GM12891 (cell line): Measurements from ENCODE around the gene TTLL5.

Source experiments
- POLR2A ChIP-seq: IDR thresholded peaks from 2 replicates; pipeline ENCODE4 v1.6.1; 2011; ENCODE audit warnings: low read depth, low read length, control low read depth
- POLR2AphosphoS5 ChIP-seq: IDR thresholded peaks from 2 replicates; pipeline ENCODE4 v1.6.1; 2011; ENCODE audit warnings: low read depth, low read length, control low read depth
- TAF1 ChIP-seq: IDR thresholded peaks from 2 replicates; pipeline ENCODE4 v1.6.1; 2011; ENCODE audit warnings: low read depth, low read length, control low read depth

DNA sequence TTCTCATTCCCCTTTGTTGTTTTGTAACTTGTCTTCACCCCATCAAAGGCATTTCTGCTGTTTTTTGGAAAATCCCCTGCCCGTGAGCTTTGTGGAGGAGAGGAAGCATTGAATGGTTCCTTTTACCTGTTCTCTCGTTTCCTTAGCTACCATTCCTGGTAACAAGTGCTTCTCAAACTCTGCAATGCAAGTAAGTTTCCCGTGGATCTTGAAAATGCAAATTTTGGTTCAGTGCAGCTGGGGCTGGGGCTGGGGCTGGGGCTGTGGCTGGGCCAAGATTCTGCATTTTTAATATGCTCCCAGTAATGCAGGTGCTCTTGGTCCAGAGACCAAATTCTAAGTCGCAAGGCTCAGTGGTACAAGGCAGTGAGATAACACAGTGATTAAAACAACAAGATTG lies 151.6 kb downstream of the TTLL5 start:
- TF ChIP-seq POLR2A, result no peak
- TF ChIP-seq POLR2AphosphoS5, result no peak
- no peak for TF ChIP-seq TAF1
